ENCODE results near the gene CTAGE6.
"Not testable (repeated sequence)": the region's sequence is repeated elsewhere in the genome, so short reads cannot be mapped to it uniquely, and the experiment has no call there.

GRCh38 chr7:143772738-143773468 is 15.4 kb upstream of the CTAGE6 start:
- TF ChIP-seq POLR2A, CTCF (IDR thresholded peaks at IDR 0.05): not testable (repeated sequence)

Data from uterus (tissue), 2 donors.